MM.1S (cell line): Measurements from ENCODE around the gene GPRC5C.

Source experiments
- DNase-seq: peaks from one replicate; pipeline ENCODE4 v3.0.0-alpha.2; 2015
- H2AFZ ChIP-seq: fragments of 300-600 bp; sonication (generic); 2 replicates; pipeline ENCODE4 v1.6.0; 2016; ENCODE audit warnings: antibody characterized with exemption, low read length
- H3F3A ChIP-seq: fragments of 300-600 bp; sonication (generic); 2 replicates; pipeline ENCODE4 v1.6.1; 2016; ENCODE audit warnings: mild to moderate bottlenecking, antibody characterized with exemption, low read length, moderate library complexity, mixed read lengths; ENCODE audit not compliant: insufficient read depth
- H3K27ac ChIP-seq: fragments of 300-600 bp; sonication (generic); 2 replicates; pipeline ENCODE4 v1.5.1; 2016; ENCODE audit warnings: mild to moderate bottlenecking, low read length
- H3K27me3 ChIP-seq: fragments of 300-600 bp; sonication (generic); replicated peaks from 2 replicates; pipeline ENCODE4 v1.6.0; 2016; ENCODE audit warnings: low read length; ENCODE audit not compliant: insufficient read depth
- H3K36me3 ChIP-seq: fragments of 300-600 bp; sonication (generic); replicated peaks from 2 replicates; pipeline ENCODE4 v1.6.1; 2016; ENCODE audit warnings: mild to moderate bottlenecking, low read length, mixed read lengths; ENCODE audit not compliant: insufficient read depth
- H3K4me1 ChIP-seq: fragments of 300-600 bp; sonication (generic); 2 replicates; pipeline ENCODE4 v1.6.1; 2016; ENCODE audit warnings: low read length, mixed read lengths
- H3K4me2 ChIP-seq: fragments of 300-600 bp; sonication (generic); 2 replicates; pipeline ENCODE4 v1.6.0; 2016; ENCODE audit warnings: low read depth, low read length
- H3K4me3 ChIP-seq: fragments of 300-600 bp; sonication (generic); 2 replicates; pipeline ENCODE4 v1.5.1; 2016; ENCODE audit warnings: low read length, mixed read lengths
- H3K79me2 ChIP-seq: fragments of 300-600 bp; sonication (generic); 2 replicates; pipeline ENCODE4 v1.6.1; 2016; ENCODE audit warnings: mixed run types, low read length, mixed read lengths
- H3K9ac ChIP-seq: fragments of 300-600 bp; sonication (generic); 2 replicates; pipeline ENCODE4 v1.6.1; 2016; ENCODE audit warnings: low read length, mixed read lengths
- H3K9me2 ChIP-seq: fragments of 300-600 bp; sonication (generic); replicated peaks from 2 replicates; pipeline ENCODE4 v1.6.1; 2016; ENCODE audit warnings: mild to moderate bottlenecking, low read length, mixed read lengths; ENCODE audit not compliant: insufficient read depth
- H3K9me3 ChIP-seq: fragments of 300-600 bp; sonication (generic); replicated peaks from 2 replicates; pipeline ENCODE4 v1.6.1; 2016; ENCODE audit warnings: mild to moderate bottlenecking, low read length, mixed read lengths; ENCODE audit not compliant: insufficient read depth
- H4K20me1 ChIP-seq: fragments of 300-600 bp; sonication (generic); 2 replicates; pipeline ENCODE4 v1.6.1; 2016; ENCODE audit warnings: mild to moderate bottlenecking, low read length, moderate library complexity, mixed read lengths; ENCODE audit not compliant: insufficient read depth
- CTCF ChIP-seq: fragments of 300-600 bp; sonication (generic); IDR thresholded peaks from 2 replicates; pipeline ENCODE4 v1.5.1; 2016; ENCODE audit warnings: antibody characterized with exemption, low read length, mixed read lengths
- EZH2 ChIP-seq: fragments of 300-600 bp; sonication (generic); optimal IDR thresholded peaks from 2 replicates; pipeline ENCODE3; 2017; ENCODE audit warnings: low read depth, mild to moderate bottlenecking, antibody characterized with exemption, low read length, mixed read lengths
- EZH2phosphoT487 ChIP-seq: fragments of 300-600 bp; sonication (generic); IDR thresholded peaks from 2 replicates; pipeline ENCODE4 v1.6.1; 2018; ENCODE audit warnings: antibody characterized with exemption, low read length

The GPRC5C gene

GRCh38 chr17:74389937-74390679, 41.8 kb upstream of the GPRC5C start:
- Histone ChIP-seq H3K9ac (no peak overlapping the region), H3K36me3 (no peaks in the 10 kb centered on the region), H3K4me2 (no peak overlapping the region), H3K27ac (no peak overlapping the region), H3F3A (no peaks in the 10 kb centered on the region), H3K79me2 (no peaks in the 10 kb centered on the region), H3K4me1 (no peaks in the 10 kb centered on the region), H3K4me3 (no peak overlapping the region), H3K9me2 (no peaks in the 10 kb centered on the region), H4K20me1 (no peaks in the 10 kb centered on the region), H3K27me3 (peaks cover 94% of the 10 kb centered on the region), H2AFZ (no peak overlapping the region), H3K9me3 (no peaks in the 10 kb centered on the region)
- no peak for TF ChIP-seq CTCF
- TF ChIP-seq EZH2: no peak
- TF ChIP-seq EZH2phosphoT487: no peak
- DNase-seq: no peak

- TF ChIP-seq CTCF: no peak
- no peak for TF ChIP-seq EZH2
- TF ChIP-seq EZH2phosphoT487: no peak
- Histone ChIP-seq H2AFZ (no peak overlapping the region), H3K4me1 (no peaks in the 10 kb centered on the region)
Measured at GRCh38 chr17:74390680-74391653, 40.9 kb upstream of the GPRC5C start.

GRCh38 chr17:74391771-74392170, 40.1 kb upstream of the GPRC5C start:
- Histone ChIP-seq H4K20me1 (no peaks in the 10 kb centered on the region), H3F3A (no peaks in the 10 kb centered on the region), H3K4me1 (no peaks in the 10 kb centered on the region), H2AFZ (no peak overlapping the region), H3K36me3 (no peaks in the 10 kb centered on the region), H3K9me2 (no peaks in the 10 kb centered on the region), H3K4me3 (no peak overlapping the region), H3K27me3 (peaks cover 90% of the 10 kb centered on the region), H3K79me2 (no peaks in the 10 kb centered on the region), H3K9me3 (no peaks in the 10 kb centered on the region), H3K27ac (no peak overlapping the region), H3K4me2 (no peak overlapping the region), H3K9ac (no peak overlapping the region)
- no peak for DNase-seq
- TF ChIP-seq EZH2phosphoT487 (no peak), CTCF (no peak), EZH2 (no peak)

More at GRCh38 chr17:74390680-74391653, 40.9 kb upstream of the GPRC5C start:
- no peak for DNase-seq
- no peaks in the 10 kb centered on the region for H3F3A ChIP-seq
- H3K27ac ChIP-seq: no peak overlapping the region
- H3K4me2 ChIP-seq: no peak overlapping the region
- no peaks in the 10 kb centered on the region for H4K20me1 ChIP-seq
- no peaks in the 10 kb centered on the region for H3K36me3 ChIP-seq
- H3K9ac ChIP-seq: no peak overlapping the region
- no peaks in the 10 kb centered on the region for H3K9me2 ChIP-seq
- no peak overlapping the region for H3K4me3 ChIP-seq
- H3K79me2 ChIP-seq: no peaks in the 10 kb centered on the region
- peaks cover 95% of the 10 kb centered on the region for H3K27me3 ChIP-seq
- no peaks in the 10 kb centered on the region for H3K9me3 ChIP-seq
